ENCODE data around the gene SAMD10. TPM values are rescaled to one million over a fixed set of nuclear protein-coding genes. Genes with fewer than 3 reads are reported as not detected.
"Not testable (repeated sequence)": the region's sequence is repeated elsewhere in the genome, so short reads cannot be mapped to it uniquely, and the experiment has no call there.

SAMD10 gene
- total RNA-seq, 4 donors from 2014 or later, result 0.62 to 4.6 (median 1.9) TPM

- H3K36me3 ChIP-seq, result no peaks in the 10 kb centered on the region
- peak overlapping the region in 2 of 4 donors; percentile 14 to 70 for H3K27ac ChIP-seq
- peaks cover 0 to 42% (median 22%) of the 10 kb centered on the region in 3 donors for H3K4me1 ChIP-seq
- WGBS, 2 donors (ENCODE audit: low coverage in 1 of 2), result 43 to 70% methylated on average over 10 to 14 of the region's 19 CpGs
- no peaks in the 10 kb centered on the region for H3K27me3 ChIP-seq
- H3K9me3 ChIP-seq, result no peaks in the 10 kb centered on the region
- ATAC-seq, result no peak
- no peak overlapping the region for H3K4me3 ChIP-seq
- TF ChIP-seq CTCF (IDR thresholded peaks at IDR 0.05), result no peak
These were observed 4.8 kb downstream of the SAMD10 start for GRCh38 chr20:63974402-63975200.

GRCh38 chr20:63973636-63974401 lies 5.6 kb downstream of the SAMD10 start:
- Histone ChIP-seq H3K4me1 (peaks cover 0 to 39% (median 21%) of the 10 kb centered on the region in 3 donors), H3K4me3 (peak overlapping the region in 1 of 2 donors; percentile 44), H3K27ac (peak overlapping the region in 3 of 4 donors; percentile 69 to 71 (median 70)), H3K9me3 (no peaks in the 10 kb centered on the region), H3K36me3 (no peaks in the 10 kb centered on the region), H3K27me3 (no peaks in the 10 kb centered on the region)
- TF ChIP-seq EP300 (IDR thresholded peaks at IDR 0.05) (no peak), POLR2AphosphoS5 (IDR thresholded peaks at IDR 0.05) (no peak), CTCF (IDR thresholded peaks at IDR 0.05) (peak in 3 of 4 experiments; percentile 97 to 100 (median 97)), POLR2A (IDR thresholded peaks at IDR 0.05) (no peak)
- 0 to 8% methylated on average over 3 to 7 of the region's 37 CpGs for WGBS, 2 donors (ENCODE audit: low coverage in 1 of 2)
- ATAC-seq, result peak; percentile 85

- no peaks in the 10 kb centered on the region for H3K27me3 ChIP-seq
- no peak for ATAC-seq
- H3K4me3 ChIP-seq, result no peak overlapping the region
- TF ChIP-seq EP300 (IDR thresholded peaks at IDR 0.05), result no peak
- TF ChIP-seq POLR2AphosphoS5 (IDR thresholded peaks at IDR 0.05), result no peak
- no peak for TF ChIP-seq POLR2A (IDR thresholded peaks at IDR 0.05)
- no peak for TF ChIP-seq CTCF (IDR thresholded peaks at IDR 0.05)
- H3K9me3 ChIP-seq, result no peaks in the 10 kb centered on the region
- H3K36me3 ChIP-seq, result no peaks in the 10 kb centered on the region
- 100% methylated on average over 1 of the region's 3 CpGs; no CpG with 5 or more reads in 1 of the 2 donors for WGBS, 2 donors (ENCODE audit: low coverage in 1 of 2)
- H3K4me1 ChIP-seq, result peaks cover 0 to 40% (median 21%) of the 10 kb centered on the region in 3 donors
- peak overlapping the region in 3 of 4 donors; percentile 69 to 71 (median 70) for H3K27ac ChIP-seq
These were observed 6.3 kb downstream of the SAMD10 start for GRCh38 chr20:63973160-63973479.

GRCh38 chr20:63972312-63973159 lies 6.9 kb downstream of the SAMD10 start:
- Histone ChIP-seq H3K9me3 (no peaks in the 10 kb centered on the region), H3K4me3 (no peak overlapping the region), H3K27ac (peak overlapping the region in 2 of 4 donors; percentile 6 to 71), H3K4me1 (peaks cover 0 to 42% (median 22%) of the 10 kb centered on the region in 3 donors), H3K27me3 (no peaks in the 10 kb centered on the region), H3K36me3 (peaks cover 0 to 3% of the 10 kb centered on the region in 2 donors)
- no peak for ATAC-seq
- TF ChIP-seq POLR2A (IDR thresholded peaks at IDR 0.05), result no peak
- no peak for TF ChIP-seq CTCF (IDR thresholded peaks at IDR 0.05)
- no peak for TF ChIP-seq EP300 (IDR thresholded peaks at IDR 0.05)
- TF ChIP-seq POLR2AphosphoS5 (IDR thresholded peaks at IDR 0.05), result no peak
- 59 to 80% methylated on average over 1 to 6 of the region's 18 CpGs for WGBS, 2 donors (ENCODE audit: low coverage in 1 of 2)

- ATAC-seq, result not testable (repeated sequence)
- WGBS, 2 donors (ENCODE audit: low coverage in 1 of 2), result 82 to 85% methylated on average over 5 to 10 of the region's 10 CpGs
These were observed 7.5 kb downstream of the SAMD10 start for GRCh38 chr20:63971960-63972311.

More at GRCh38 chr20:63971960-63972311, 7.5 kb downstream of the SAMD10 start:
- not testable (repeated sequence) for H3K9me3 ChIP-seq, H3K36me3 ChIP-seq, H3K4me3 ChIP-seq, H3K27me3 ChIP-seq
- peaks cover 0 to 42% (median 22%) of the 10 kb centered on the region in 3 donors for H3K4me1 ChIP-seq
- H3K27ac ChIP-seq, result peak overlapping the region in 2 of 4 donors; percentile 6 to 71
